HG03045 (cell line): ENCODE results near the gene PKP4.

Source experiments
- ATAC-seq: cut with Tn5 transposase; IDR thresholded peaks from one replicate; pipeline ENCODE4 v1.9.1; 2021; ENCODE audit warnings: mild to moderate bottlenecking, moderate library complexity; ENCODE audit not compliant: unreplicated experiment

PKP4 gene

GRCh38 chr2:158713523-158714138 is 256.9 kb downstream of the PKP4 start:
- ATAC-seq = no peak

- ATAC-seq = no peak
Measured at GRCh38 chr2:158714420-158714819, 257.7 kb downstream of the PKP4 start.

GRCh38 chr2:158715357-158715756 is 258.6 kb downstream of the PKP4 start:
- no peak for ATAC-seq

- no peak for ATAC-seq
Measured at GRCh38 chr2:158716121-158716791, 259.5 kb downstream of the PKP4 start.

GRCh38 chr2:158716921-158717320 is 260.2 kb downstream of the PKP4 start:
- ATAC-seq = no peak

- no peak for ATAC-seq
Measured at GRCh38 chr2:158717366-158718195, 260.8 kb downstream of the PKP4 start.

GRCh38 chr2:158718196-158718585 is 261.4 kb downstream of the PKP4 start:
- ATAC-seq = no peak

GRCh38 chr2:158718851-158719250 is 262.1 kb downstream of the PKP4 start:
- ATAC-seq = no peak

- no peak for ATAC-seq
Measured at GRCh38 chr2:158719403-158719802, 262.7 kb downstream of the PKP4 start.

GRCh38 chr2:158722266-158723105 is 265.7 kb downstream of the PKP4 start:
- no peak for ATAC-seq

- ATAC-seq = no peak
Measured at GRCh38 chr2:158723181-158723838, 266.6 kb downstream of the PKP4 start.

- no peak for ATAC-seq
Measured at GRCh38 chr2:158723921-158724802, 267.4 kb downstream of the PKP4 start.

GRCh38 chr2:158724803-158725381 is 268.1 kb downstream of the PKP4 start:
- no peak for ATAC-seq

GRCh38 chr2:158725441-158725891 is 268.7 kb downstream of the PKP4 start:
- ATAC-seq = no peak

GRCh38 chr2:158726911-158727592 is 270.3 kb downstream of the PKP4 start:
- no peak for ATAC-seq

GRCh38 chr2:158728422-158728821 is 271.7 kb downstream of the PKP4 start:
- no peak for ATAC-seq

- ATAC-seq = no peak
Measured at GRCh38 chr2:158729451-158729850, 272.7 kb downstream of the PKP4 start.

- ATAC-seq = no peak
Measured at GRCh38 chr2:158729873-158730620, 273.3 kb downstream of the PKP4 start.
